Measurements from ENCODE around the gene TBX15. TPM values are rescaled to one million over a fixed set of nuclear protein-coding genes. Genes with fewer than 3 reads are reported as not detected.

TBX15 gene
- total RNA-seq, 4 donors from 2014 or later, result 0.14 to 0.32 TPM; not detected in 2

DNA sequence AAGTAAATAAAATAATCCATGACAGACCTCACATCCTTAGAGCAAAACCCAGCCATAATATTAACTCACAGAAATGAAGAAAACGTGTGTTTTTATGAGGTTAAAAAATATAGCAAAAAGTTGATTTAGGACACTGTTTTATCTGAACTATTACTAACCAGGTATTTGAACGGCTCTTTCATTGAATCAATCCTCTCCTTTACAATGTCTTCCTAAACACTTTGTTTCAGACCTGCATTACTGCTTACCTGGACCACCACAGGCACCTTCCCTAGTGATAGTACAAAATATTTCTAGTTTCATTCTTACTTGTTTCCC, 25.0 kb downstream of the TBX15 start:
- TF ChIP-seq POLR2A (IDR thresholded peaks at IDR 0.05) (no peak), EP300 (IDR thresholded peaks at IDR 0.05; ENCODE audit: low read depth) (no peak), POLR2AphosphoS5 (IDR thresholded peaks at IDR 0.05) (no peak)
- TF ChIP-seq, protein P1, sequence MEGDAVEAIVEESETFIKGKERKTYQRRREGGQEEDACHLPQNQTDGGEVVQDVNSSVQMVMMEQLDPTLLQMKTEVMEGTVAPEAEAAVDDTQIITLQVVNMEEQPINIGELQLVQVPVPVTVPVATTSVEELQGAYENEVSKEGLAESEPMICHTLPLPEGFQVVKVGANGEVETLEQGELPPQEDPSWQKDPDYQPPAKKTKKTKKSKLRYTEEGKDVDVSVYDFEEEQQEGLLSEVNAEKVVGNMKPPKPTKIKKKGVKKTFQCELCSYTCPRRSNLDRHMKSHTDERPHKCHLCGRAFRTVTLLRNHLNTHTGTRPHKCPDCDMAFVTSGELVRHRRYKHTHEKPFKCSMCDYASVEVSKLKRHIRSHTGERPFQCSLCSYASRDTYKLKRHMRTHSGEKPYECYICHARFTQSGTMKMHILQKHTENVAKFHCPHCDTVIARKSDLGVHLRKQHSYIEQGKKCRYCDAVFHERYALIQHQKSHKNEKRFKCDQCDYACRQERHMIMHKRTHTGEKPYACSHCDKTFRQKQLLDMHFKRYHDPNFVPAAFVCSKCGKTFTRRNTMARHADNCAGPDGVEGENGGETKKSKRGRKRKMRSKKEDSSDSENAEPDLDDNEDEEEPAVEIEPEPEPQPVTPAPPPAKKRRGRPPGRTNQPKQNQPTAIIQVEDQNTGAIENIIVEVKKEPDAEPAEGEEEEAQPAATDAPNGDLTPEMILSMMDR (IDR thresholded peaks at IDR 0.05), result no peak
- Histone ChIP-seq H3K27me3 (no peaks in the 10 kb centered on the region), H3K4me1 (no peaks in the 10 kb centered on the region), H3K4me3 (no peak overlapping the region), H3K9me3 (no peaks in the 10 kb centered on the region), H3K36me3 (no peaks in the 10 kb centered on the region), H3K27ac (no peak overlapping the region)
- intact Hi-C loops (cut with DNase I; ENCODE audit: low total_unique reads), result no loop called here
- in situ Hi-C loops (cut with MboI; ENCODE audit: low pct_ligation_motif_present in 1 of 4, low pct_unique_long_range_greater_than_20kb in 1 of 4, low sequenced_read_pairs in 3 of 4), result no loop called here
- no peak for DNase-seq
- WGBS, 2 donors (ENCODE audit: low coverage in 1 of 2), result 69 to 78% methylated on average over 2 of the region's 2 CpGs

DNA sequence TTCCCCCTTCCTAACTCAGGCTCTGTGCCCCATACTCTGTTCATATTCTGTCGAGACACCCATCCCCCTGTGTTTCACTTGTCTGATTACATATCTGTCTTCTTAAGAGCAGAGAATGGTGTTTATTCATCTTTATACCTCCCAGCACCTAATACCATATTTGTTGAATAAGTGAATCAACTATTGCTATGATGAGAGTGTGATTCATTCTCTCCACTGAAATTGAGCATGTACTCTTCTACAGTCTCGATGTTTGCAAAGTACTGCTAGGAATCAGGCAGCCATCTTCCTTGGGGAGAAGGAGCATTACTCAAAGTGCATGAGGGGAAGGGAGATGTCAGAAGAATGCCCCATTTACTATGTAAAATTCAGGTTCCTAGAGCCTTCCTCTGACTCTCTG, 27.0 kb downstream of the TBX15 start:
- H3K4me3 ChIP-seq, result no peak overlapping the region
- intact Hi-C loops (cut with DNase I; ENCODE audit: low total_unique reads), result no loop called here
- in situ Hi-C loops (cut with MboI; ENCODE audit: low pct_ligation_motif_present in 1 of 4, low pct_unique_long_range_greater_than_20kb in 1 of 4, low sequenced_read_pairs in 3 of 4), result no loop called here

DNA sequence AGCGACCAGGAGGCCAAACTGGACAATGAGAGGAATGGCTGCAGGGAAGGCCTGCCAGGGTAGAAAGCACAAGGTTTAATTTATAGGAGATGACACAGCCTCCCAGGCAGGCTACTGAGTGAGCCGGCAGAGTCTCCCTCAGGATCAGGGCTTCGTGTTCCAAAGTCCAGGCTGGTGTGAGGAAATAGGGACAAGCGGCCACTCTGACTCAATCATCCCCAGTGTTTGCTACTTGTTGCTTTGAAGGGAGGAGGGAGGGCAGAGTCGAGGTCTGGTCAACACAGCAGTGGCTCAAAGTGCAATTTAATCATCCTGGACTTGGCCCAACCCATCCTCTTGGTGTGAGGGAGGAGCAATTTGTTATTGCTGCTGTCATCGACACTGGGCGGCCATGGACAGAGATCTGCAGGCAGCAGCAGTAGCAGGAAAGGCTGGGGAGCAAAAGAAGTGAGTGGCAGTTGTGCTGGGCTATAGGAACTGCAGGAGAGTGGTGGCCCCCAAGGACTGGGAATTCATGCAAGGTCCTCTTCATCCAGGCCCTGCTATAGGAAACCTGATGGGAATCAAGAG, 27.5 kb downstream of the TBX15 start:
- no peak overlapping the region for H3K4me3 ChIP-seq
- intact Hi-C loops (cut with DNase I; ENCODE audit: low total_unique reads) (no loop called here), in situ Hi-C loops (cut with MboI; ENCODE audit: low pct_ligation_motif_present in 1 of 4, low pct_unique_long_range_greater_than_20kb in 1 of 4, low sequenced_read_pairs in 3 of 4) (no loop called here)
- no peaks in the 10 kb centered on the region for H3K4me1 ChIP-seq
- no peak overlapping the region for H3K27ac ChIP-seq
- H3K9me3 ChIP-seq, result no peaks in the 10 kb centered on the region
- H3K27me3 ChIP-seq, result no peaks in the 10 kb centered on the region
- H3K36me3 ChIP-seq, result no peaks in the 10 kb centered on the region
- TF ChIP-seq POLR2AphosphoS5 (IDR thresholded peaks at IDR 0.05), result no peak
- TF ChIP-seq, protein P1 (IDR thresholded peaks at IDR 0.05), result no peak
- no peak for TF ChIP-seq POLR2A (IDR thresholded peaks at IDR 0.05)
- no peak for TF ChIP-seq EP300 (IDR thresholded peaks at IDR 0.05; ENCODE audit: low read depth)
- DNase-seq, result peak; percentile 40
- 51 to 55% methylated on average over 2 to 7 of the region's 7 CpGs for WGBS, 2 donors (ENCODE audit: low coverage in 1 of 2)

More for the DNA sequence above, 27.0 kb downstream of the TBX15 start:
- H3K27ac ChIP-seq, result no peak overlapping the region
- 89 to 91% methylated on average over 1 to 2 of the region's 2 CpGs for WGBS, 2 donors (ENCODE audit: low coverage in 1 of 2)
- no peaks in the 10 kb centered on the region for H3K36me3 ChIP-seq
- H3K27me3 ChIP-seq, result no peaks in the 10 kb centered on the region
- no peak for DNase-seq
- no peaks in the 10 kb centered on the region for H3K4me1 ChIP-seq
- no peak for TF ChIP-seq POLR2AphosphoS5 (IDR thresholded peaks at IDR 0.05)
- TF ChIP-seq EP300 (IDR thresholded peaks at IDR 0.05; ENCODE audit: low read depth), result no peak
- TF ChIP-seq, protein P1 (IDR thresholded peaks at IDR 0.05), result no peak
- TF ChIP-seq POLR2A (IDR thresholded peaks at IDR 0.05), result no peak
- H3K9me3 ChIP-seq, result no peaks in the 10 kb centered on the region

DNA sequence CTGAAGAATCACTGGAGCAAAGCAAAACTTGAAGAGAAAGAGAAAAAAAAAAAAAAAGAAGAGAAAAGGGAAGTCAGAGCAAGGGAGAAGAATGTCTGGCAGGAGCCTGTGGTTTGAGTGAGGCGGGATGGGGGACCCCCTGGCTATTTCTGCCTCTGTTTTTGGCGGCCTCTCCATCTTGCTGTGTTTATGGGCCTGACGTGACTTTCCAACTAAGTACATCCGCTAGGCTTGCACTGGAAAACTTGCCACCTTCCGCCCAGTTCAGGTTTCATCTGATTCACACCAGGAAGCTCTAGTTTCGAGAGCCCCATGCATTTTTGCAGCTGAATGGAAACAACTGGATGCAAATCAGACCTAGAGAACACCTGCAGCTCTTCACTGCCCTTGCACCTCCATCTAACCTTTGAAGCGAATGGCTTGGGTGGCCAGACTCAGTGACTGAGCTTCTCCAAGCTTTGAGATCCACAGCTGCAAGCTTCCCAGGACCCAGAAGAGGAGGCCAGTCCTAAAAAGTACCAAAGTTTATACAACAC, 28.0 kb downstream of the TBX15 start:
- TF ChIP-seq EP300 (IDR thresholded peaks at IDR 0.05; ENCODE audit: low read depth) (no peak), POLR2A (IDR thresholded peaks at IDR 0.05) (no peak), POLR2AphosphoS5 (IDR thresholded peaks at IDR 0.05) (no peak)
- TF ChIP-seq, protein P1 (IDR thresholded peaks at IDR 0.05), result no peak
- no peaks in the 10 kb centered on the region for H3K4me1 ChIP-seq
- no peak overlapping the region for H3K27ac ChIP-seq
- in situ Hi-C loops (cut with MboI; ENCODE audit: low pct_ligation_motif_present in 1 of 4, low pct_unique_long_range_greater_than_20kb in 1 of 4, low sequenced_read_pairs in 3 of 4), result no loop called here
- no peak for DNase-seq
- no peaks in the 10 kb centered on the region for H3K9me3 ChIP-seq
- no peak overlapping the region for H3K4me3 ChIP-seq
- H3K36me3 ChIP-seq, result no peaks in the 10 kb centered on the region
- intact Hi-C loops (cut with DNase I; ENCODE audit: low total_unique reads), result no loop called here
- 33 to 59% methylated on average over 1 to 7 of the region's 7 CpGs for WGBS, 2 donors (ENCODE audit: low coverage in 1 of 2)
- H3K27me3 ChIP-seq, result no peaks in the 10 kb centered on the region
